Parathyroid adenoma (tissue), 2 donors: ENCODE results near the gene LAMA2.

ENCODE experiments used
- H2AFZ ChIP-seq: fragments of 300-600 bp; sonication (generic); one replicate; pipeline ENCODE4 v1.7.0; 2017; ENCODE audit warnings: antibody characterized with exemption, mild to moderate bottlenecking
- H3K27ac ChIP-seq: fragments of 300-600 bp; sonication (generic); one replicate; pipeline ENCODE4 v1.7.0; 2017
- H3K27me3 ChIP-seq: fragments of 300-600 bp; sonication (generic); one replicate; pipeline ENCODE4 v1.7.0; 2017; ENCODE audit warnings: low read length; ENCODE audit not compliant: control insufficient read depth, insufficient read depth
- H3K36me3 ChIP-seq: fragments of 300-600 bp; sonication (generic); one replicate; pipeline ENCODE4 v1.7.0; 2017; ENCODE audit warnings: low read length; ENCODE audit not compliant: control insufficient read depth, insufficient read depth
- H3K4me1 ChIP-seq: fragments of 300-600 bp; sonication (generic); one replicate; pipeline ENCODE4 v1.7.0; 2017; ENCODE audit warnings: control low read depth
- H3K4me2 ChIP-seq: fragments of 300-600 bp; sonication (generic); one replicate; pipeline ENCODE4 v1.7.0; 2017; ENCODE audit warnings: low read length
- H3K4me3 ChIP-seq: fragments of 300-600 bp; sonication (generic); one replicate; pipeline ENCODE4 v1.7.0; 2017; ENCODE audit warnings: low read depth, low read length
- H3K79me2 ChIP-seq: fragments of 300-600 bp; sonication (generic); one replicate; pipeline ENCODE4 v1.7.0; 2017; ENCODE audit warnings: control low read depth
- H3K9ac ChIP-seq: fragments of 300-600 bp; sonication (generic); one replicate; pipeline ENCODE4 v1.7.0; 2017; ENCODE audit warnings: mild to moderate bottlenecking
- H3K9me3 ChIP-seq: fragments of 300-600 bp; sonication (generic); one replicate; pipeline ENCODE4 v1.7.0; 2017; ENCODE audit warnings: low read length; ENCODE audit not compliant: control insufficient read depth
- CTCF ChIP-seq: fragments of 300-600 bp; sonication (generic); IDR thresholded peaks from one replicate; pipeline ENCODE4 v1.7.0; 2017; ENCODE audit warnings: antibody characterized with exemption, mild to moderate bottlenecking
- donor health status: primary hyperparathyroidism.

Gene LAMA2

GRCh38 chr6:129089357-129089756, 206.4 kb downstream of the LAMA2 start:
- no peaks in the 10 kb centered on the region for H3K36me3 ChIP-seq
- H3K9me3 ChIP-seq, result no peaks in the 10 kb centered on the region
- H3K27me3 ChIP-seq, result no peaks in the 10 kb centered on the region
- H3K79me2 ChIP-seq, result no peaks in the 10 kb centered on the region
- no peak overlapping the region for H3K4me3 ChIP-seq
- no peak for TF ChIP-seq CTCF
- no peak overlapping the region for H2AFZ ChIP-seq
- no peak overlapping the region for H3K27ac ChIP-seq
- H3K4me1 ChIP-seq, result no peaks in the 10 kb centered on the region
- no peak overlapping the region for H3K4me2 ChIP-seq
- H3K9ac ChIP-seq, result no peak overlapping the region

- no peak for TF ChIP-seq CTCF
- H3K36me3 ChIP-seq, result no peaks in the 10 kb centered on the region
- H3K9me3 ChIP-seq, result no peaks in the 10 kb centered on the region
- no peak overlapping the region for H3K4me2 ChIP-seq
- no peaks in the 10 kb centered on the region for H3K4me1 ChIP-seq
- no peak overlapping the region for H3K9ac ChIP-seq
- H2AFZ ChIP-seq, result no peak overlapping the region
- H3K27me3 ChIP-seq, result no peaks in the 10 kb centered on the region
- no peaks in the 10 kb centered on the region for H3K79me2 ChIP-seq
- no peak overlapping the region for H3K4me3 ChIP-seq
- no peak overlapping the region for H3K27ac ChIP-seq
Observed at GRCh38 chr6:129094147-129094546, 211.2 kb downstream of the LAMA2 start.

GRCh38 chr6:129096651-129097290, 213.8 kb downstream of the LAMA2 start:
- H3K4me2 ChIP-seq, result no peak overlapping the region
- H2AFZ ChIP-seq, result no peak overlapping the region
- no peak for TF ChIP-seq CTCF
- no peak overlapping the region for H3K4me3 ChIP-seq
- no peaks in the 10 kb centered on the region for H3K4me1 ChIP-seq
- no peaks in the 10 kb centered on the region for H3K36me3 ChIP-seq
- H3K9ac ChIP-seq, result no peak overlapping the region
- H3K27me3 ChIP-seq, result no peaks in the 10 kb centered on the region
- no peak overlapping the region for H3K27ac ChIP-seq
- no peaks in the 10 kb centered on the region for H3K79me2 ChIP-seq
- H3K9me3 ChIP-seq, result no peaks in the 10 kb centered on the region

GRCh38 chr6:129098061-129098553, 215.2 kb downstream of the LAMA2 start:
- no peaks in the 10 kb centered on the region for H3K36me3 ChIP-seq
- H3K9ac ChIP-seq, result no peak overlapping the region
- no peaks in the 10 kb centered on the region for H3K79me2 ChIP-seq
- no peak overlapping the region for H3K4me2 ChIP-seq
- no peak overlapping the region for H3K4me3 ChIP-seq
- TF ChIP-seq CTCF, result no peak
- no peak overlapping the region for H2AFZ ChIP-seq
- H3K9me3 ChIP-seq, result no peaks in the 10 kb centered on the region
- no peak overlapping the region for H3K27ac ChIP-seq
- H3K27me3 ChIP-seq, result no peaks in the 10 kb centered on the region
- no peaks in the 10 kb centered on the region for H3K4me1 ChIP-seq

GRCh38 chr6:129099696-129100095, 216.8 kb downstream of the LAMA2 start:
- no peak overlapping the region for H3K4me2 ChIP-seq
- no peak overlapping the region for H3K9ac ChIP-seq
- no peaks in the 10 kb centered on the region for H3K4me1 ChIP-seq
- no peak overlapping the region for H3K4me3 ChIP-seq
- no peaks in the 10 kb centered on the region for H3K36me3 ChIP-seq
- no peaks in the 10 kb centered on the region for H3K27me3 ChIP-seq
- no peaks in the 10 kb centered on the region for H3K79me2 ChIP-seq
- no peak overlapping the region for H2AFZ ChIP-seq
- no peak for TF ChIP-seq CTCF
- H3K9me3 ChIP-seq, result no peaks in the 10 kb centered on the region
- H3K27ac ChIP-seq, result no peak overlapping the region
